GM06990 (cell line): ENCODE results near the gene MALAT1.

Experiments used
- DNase-seq: peaks from one replicate; pipeline ENCODE4 v3.0.0-alpha.2; 2011; ENCODE audit not compliant: insufficient read length; ENCODE audit errors: extremely low read depth
- H3K27me3 ChIP-seq: replicated peaks from 2 replicates; pipeline ENCODE4 v1.6.0; 2011; ENCODE audit warnings: low read length; ENCODE audit not compliant: control insufficient read depth, insufficient read depth
- H3K36me3 ChIP-seq: 2 replicates; pipeline ENCODE4 v1.5.1; 2011; ENCODE audit warnings: low read length; ENCODE audit not compliant: control insufficient read depth, insufficient read depth
- H3K4me3 ChIP-seq: replicated peaks from 2 replicates; pipeline ENCODE4 v1.5.1; 2011; ENCODE audit warnings: low read depth, mild to moderate bottlenecking, control low read depth, low read length
- TF ChIP-seq, protein P1 (sequence below): IDR thresholded peaks from 2 replicates; pipeline ENCODE4 v1.5.1; 2011; ENCODE audit warnings: low read length, control low read depth, mild to moderate bottlenecking, inconsistent platforms; ENCODE audit not compliant: insufficient read depth, poor library complexity, severe bottlenecking

MALAT1 gene

DNA sequence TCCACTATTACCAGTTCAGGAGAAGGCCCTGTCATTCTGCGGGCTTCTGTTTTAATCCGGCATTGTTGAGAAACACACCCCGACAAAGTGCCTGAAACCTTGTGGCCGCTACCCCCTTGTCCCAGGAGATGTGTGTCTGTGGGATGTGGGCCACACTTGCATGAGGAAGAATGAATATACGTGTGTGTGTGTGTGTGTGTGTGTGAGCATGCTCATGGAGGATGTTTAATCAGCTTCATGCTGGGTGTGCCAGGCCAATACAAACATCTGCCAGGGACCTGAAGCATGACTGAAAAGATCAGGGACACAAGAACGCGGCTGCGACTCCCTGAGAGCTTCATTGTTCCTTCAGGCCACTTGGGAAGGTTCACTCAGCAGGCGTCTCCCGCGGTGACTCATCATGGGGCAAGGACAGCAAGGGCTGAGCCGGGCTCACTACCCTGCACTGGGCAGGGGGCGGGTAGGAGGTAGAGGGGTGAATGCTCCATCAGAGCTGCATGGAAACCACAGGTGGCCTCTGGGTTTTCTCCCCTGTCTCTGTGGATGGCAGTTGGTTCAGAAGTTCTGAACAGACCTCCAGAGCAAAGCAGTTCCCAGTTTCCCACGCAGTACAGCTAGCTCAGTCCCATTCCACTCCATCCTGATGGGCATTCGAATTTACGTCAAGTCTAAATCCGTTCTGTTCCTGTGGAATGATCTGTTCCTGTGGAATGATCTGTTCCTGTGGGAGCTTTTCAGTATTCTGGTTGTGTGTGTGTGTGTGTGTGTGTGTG, 7.0 kb upstream of the MALAT1 start:
- no peak overlapping the region for H3K4me3 ChIP-seq
- H3K27me3 ChIP-seq, result no peaks in the 10 kb centered on the region
- H3K36me3 ChIP-seq, result no peaks in the 10 kb centered on the region
- TF ChIP-seq, protein P1, sequence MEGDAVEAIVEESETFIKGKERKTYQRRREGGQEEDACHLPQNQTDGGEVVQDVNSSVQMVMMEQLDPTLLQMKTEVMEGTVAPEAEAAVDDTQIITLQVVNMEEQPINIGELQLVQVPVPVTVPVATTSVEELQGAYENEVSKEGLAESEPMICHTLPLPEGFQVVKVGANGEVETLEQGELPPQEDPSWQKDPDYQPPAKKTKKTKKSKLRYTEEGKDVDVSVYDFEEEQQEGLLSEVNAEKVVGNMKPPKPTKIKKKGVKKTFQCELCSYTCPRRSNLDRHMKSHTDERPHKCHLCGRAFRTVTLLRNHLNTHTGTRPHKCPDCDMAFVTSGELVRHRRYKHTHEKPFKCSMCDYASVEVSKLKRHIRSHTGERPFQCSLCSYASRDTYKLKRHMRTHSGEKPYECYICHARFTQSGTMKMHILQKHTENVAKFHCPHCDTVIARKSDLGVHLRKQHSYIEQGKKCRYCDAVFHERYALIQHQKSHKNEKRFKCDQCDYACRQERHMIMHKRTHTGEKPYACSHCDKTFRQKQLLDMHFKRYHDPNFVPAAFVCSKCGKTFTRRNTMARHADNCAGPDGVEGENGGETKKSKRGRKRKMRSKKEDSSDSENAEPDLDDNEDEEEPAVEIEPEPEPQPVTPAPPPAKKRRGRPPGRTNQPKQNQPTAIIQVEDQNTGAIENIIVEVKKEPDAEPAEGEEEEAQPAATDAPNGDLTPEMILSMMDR, result no peak
- DNase-seq, result peak; percentile 58

GRCh38 chr11:65492387-65492636, 6.5 kb upstream of the MALAT1 start:
- Histone ChIP-seq H3K36me3 (no peaks in the 10 kb centered on the region), H3K27me3 (no peaks in the 10 kb centered on the region), H3K4me3 (0 out of 2 replicates have a peak overlapping the region, but pooled peaks have one; percentile 5)
- TF ChIP-seq, protein P1, result no peak
- DNase-seq, result no peak

DNA sequence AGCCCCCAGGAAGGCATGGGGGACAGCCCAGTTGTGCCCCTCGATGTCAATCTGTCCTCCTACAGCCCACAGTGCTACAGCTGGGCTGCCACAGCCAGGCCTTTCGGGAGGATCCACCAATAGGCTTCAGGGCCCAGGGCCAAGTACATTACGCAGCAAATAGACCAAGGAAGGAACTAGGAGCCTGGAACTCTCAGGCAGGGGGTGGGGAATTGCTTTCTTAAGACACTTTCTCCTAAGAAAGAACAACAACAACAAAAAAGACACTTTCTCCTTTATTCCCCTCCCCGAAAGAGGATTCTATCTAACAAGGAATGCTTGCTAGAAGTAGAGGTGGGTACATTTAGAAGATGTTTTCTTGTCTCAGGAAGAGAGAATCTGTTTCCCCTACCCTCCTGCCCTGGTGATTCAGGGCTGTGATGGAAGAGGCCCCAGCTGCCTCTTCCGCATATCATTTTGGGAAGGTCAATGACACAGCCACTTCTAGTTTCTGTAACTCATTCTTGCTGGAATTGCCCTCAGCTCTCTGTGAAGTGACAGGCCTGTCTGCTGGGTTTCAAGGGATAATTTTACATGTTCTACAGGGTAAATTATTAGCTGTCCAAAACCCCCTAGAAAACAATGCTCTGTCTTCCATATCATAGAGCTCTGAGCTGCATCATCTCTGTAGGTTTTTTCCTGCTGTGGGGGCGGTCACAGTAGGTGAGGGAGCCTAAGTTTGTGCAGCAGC, 6.0 kb upstream of the MALAT1 start:
- Histone ChIP-seq H3K4me3 (peak overlapping the region; percentile 41), H3K36me3 (no peaks in the 10 kb centered on the region), H3K27me3 (no peaks in the 10 kb centered on the region)
- TF ChIP-seq, protein P1, result no peak
- peak; percentile 72 for DNase-seq

DNA sequence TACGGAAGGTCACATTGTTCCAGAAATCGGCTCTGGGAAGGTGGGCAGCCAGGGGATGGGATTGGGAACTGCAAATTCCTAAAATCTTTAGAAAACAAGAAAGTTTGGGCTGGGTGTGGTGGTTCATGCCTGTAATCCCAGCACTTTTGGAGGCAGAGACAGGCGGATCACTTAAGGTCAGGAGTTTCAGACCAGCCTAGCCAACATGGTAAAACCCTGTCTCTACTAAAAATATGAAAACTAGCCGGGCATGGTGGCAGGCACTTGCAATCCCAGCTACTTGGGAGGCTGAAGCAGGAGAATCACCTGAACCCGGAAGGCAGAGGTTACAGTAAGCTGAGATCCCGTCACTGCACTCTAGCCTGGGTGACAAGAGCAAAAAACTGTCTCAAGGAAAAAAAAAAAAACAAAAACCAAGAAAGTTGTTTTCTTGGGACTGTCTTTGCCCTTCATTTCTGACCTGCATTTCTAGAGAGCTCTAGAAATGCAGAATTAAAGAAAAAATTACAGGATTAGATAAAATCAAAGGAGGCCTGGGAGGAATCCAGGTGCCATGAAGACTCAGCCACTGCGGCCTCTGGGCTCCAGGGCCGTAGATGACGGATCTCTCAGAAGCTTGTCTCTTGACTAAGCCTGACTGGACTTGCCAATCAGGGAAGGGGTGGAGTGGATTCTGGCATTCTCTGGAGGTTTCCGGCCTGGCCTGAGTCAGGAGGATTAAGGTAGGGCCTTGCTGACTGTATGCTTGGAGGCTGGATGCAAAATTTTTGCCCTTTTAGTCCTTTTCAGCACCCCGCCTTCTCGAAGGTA, 5.3 kb upstream of the MALAT1 start:
- TF ChIP-seq, protein P1, result no peak
- H3K27me3 ChIP-seq, result no peaks in the 10 kb centered on the region
- peak overlapping the region; percentile 41 for H3K4me3 ChIP-seq
- H3K36me3 ChIP-seq, result no peaks in the 10 kb centered on the region
- DNase-seq, result no peak

GRCh38 chr11:65496304-65497140, 2.3 kb upstream of the MALAT1 start:
- H3K27me3 ChIP-seq, result no peaks in the 10 kb centered on the region
- H3K4me3 ChIP-seq, result peak overlapping the region; percentile 46
- TF ChIP-seq, protein P1, result no peak
- no peak for DNase-seq
- peaks cover 3% of the 10 kb centered on the region for H3K36me3 ChIP-seq
